GM19467 (cell line): Measurements from ENCODE around the gene ANKUB1.

ENCODE experiments used
- ATAC-seq: cut with Tn5 transposase; IDR thresholded peaks from one replicate; pipeline ENCODE4 v1.9.1; 2021; ENCODE audit warnings: mild to moderate bottlenecking, moderate library complexity; ENCODE audit not compliant: unreplicated experiment

ANKUB1 gene

GRCh38 chr3:149713730-149714654 is 78.4 kb downstream of the ANKUB1 start:
- no peak for ATAC-seq
